ENCODE measurements around the gene TUBAL3. TPM values are rescaled to one million over a fixed set of nuclear protein-coding genes. Genes with fewer than 3 reads are reported as not detected.

TUBAL3 gene
- total RNA-seq, 1 donor, result not detected

DNA sequence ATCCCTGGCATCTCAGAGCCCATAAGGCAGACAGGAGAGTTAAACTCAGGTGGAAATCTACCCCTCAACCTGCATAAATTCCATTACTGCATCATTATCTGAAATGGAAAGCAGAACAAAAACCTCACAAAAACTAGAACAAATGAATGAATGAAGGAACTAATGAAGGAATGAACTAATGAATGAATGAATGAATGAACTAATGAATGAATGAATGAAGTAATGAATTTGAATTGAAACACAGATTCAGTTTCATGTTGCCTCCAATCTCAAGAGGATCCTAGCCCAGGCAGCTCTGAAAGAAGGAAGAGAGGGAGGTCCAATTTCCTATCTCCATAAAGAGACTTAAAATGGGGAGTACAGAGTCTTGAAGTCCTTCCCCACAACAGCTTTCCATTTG, 41.8 kb downstream of the TUBAL3 start:
- DNase-seq (ENCODE audit: low read depth), result no peak
- no peak overlapping the region for H3K4me3 ChIP-seq (ENCODE audit: low read depth, low read length)
- TF ChIP-seq, protein P1, sequence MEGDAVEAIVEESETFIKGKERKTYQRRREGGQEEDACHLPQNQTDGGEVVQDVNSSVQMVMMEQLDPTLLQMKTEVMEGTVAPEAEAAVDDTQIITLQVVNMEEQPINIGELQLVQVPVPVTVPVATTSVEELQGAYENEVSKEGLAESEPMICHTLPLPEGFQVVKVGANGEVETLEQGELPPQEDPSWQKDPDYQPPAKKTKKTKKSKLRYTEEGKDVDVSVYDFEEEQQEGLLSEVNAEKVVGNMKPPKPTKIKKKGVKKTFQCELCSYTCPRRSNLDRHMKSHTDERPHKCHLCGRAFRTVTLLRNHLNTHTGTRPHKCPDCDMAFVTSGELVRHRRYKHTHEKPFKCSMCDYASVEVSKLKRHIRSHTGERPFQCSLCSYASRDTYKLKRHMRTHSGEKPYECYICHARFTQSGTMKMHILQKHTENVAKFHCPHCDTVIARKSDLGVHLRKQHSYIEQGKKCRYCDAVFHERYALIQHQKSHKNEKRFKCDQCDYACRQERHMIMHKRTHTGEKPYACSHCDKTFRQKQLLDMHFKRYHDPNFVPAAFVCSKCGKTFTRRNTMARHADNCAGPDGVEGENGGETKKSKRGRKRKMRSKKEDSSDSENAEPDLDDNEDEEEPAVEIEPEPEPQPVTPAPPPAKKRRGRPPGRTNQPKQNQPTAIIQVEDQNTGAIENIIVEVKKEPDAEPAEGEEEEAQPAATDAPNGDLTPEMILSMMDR (IDR thresholded peaks at IDR 0.05; ENCODE audit: insufficient read depth, low read length), result no peak

DNA sequence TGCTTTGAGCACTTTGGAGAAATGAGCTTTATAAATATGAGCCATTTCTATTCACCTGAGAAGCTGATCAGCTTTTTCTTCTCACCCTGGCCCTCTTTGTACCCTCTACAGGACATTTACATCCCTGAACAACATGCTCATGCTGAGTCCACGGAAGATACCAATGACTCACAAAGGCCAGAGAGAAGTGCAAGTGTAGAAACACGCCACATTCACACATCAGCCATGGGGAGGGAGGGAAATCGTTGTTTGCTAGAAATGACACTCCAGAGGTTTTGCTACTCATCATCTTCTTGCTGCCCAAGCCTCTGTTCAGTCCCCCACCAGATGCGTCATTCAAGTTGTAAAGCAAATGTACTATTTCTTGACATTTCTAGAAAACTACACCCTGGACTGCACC, 42.7 kb downstream of the TUBAL3 start:
- H3K4me3 ChIP-seq (ENCODE audit: low read depth, low read length), result no peak overlapping the region
- no peak for DNase-seq (ENCODE audit: low read depth)
- TF ChIP-seq, protein P1 (IDR thresholded peaks at IDR 0.05; ENCODE audit: insufficient read depth, low read length), result no peak

DNA sequence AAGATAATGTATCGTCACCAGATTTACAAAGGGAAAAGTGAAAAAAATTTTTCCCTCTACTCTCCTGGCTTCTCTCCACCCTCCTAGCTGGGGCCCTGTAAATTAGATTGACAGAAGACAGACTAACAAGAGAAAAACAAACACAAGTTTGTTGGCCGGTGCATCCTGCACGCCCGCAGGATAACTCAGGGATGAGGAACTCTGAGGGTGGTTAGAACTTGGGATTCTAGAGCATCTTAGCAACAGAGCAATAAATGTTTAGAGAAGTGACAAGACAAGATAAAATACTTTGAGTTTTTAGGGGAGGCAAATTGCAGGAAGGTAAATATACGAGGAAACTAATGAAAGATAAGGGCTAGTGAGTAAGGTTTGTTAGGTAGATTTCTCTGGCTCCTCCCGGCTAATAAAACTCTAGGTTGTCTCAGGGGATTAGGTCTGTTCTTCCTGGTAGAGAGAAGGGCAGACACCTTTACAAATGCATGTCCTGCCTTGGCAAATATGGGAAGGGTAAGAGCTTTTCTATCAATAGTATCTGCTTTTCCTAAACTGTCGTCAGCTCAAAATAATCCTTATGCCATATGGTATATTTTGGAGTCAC, 44.2 kb downstream of the TUBAL3 start:
- TF ChIP-seq, protein P1 (IDR thresholded peaks at IDR 0.05; ENCODE audit: insufficient read depth, low read length), result no peak
- H3K4me3 ChIP-seq (ENCODE audit: low read depth, low read length), result no peak overlapping the region
- no peak for DNase-seq (ENCODE audit: low read depth)

DNA sequence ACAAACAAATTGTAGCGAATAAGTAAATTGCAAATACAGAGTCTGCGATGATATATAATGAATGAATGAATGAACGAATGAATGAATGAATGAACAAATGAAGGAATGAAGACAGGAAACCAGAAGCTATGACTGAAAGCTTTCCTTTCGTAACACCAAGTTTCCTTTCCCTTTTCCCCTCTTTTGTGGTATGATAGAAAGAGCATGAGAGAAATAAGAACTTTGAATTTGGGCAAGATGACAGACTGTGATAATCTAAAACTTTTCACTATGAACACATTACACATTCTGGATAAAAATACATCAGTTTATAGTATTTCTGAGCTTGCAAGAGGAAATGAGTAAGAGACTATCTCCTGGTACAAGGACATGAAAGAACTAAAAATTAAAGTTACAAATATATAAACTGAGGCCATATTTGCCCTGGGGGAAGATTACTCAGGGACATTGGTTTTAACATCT, 48.3 kb downstream of the TUBAL3 start:
- no peak for DNase-seq (ENCODE audit: low read depth)
- TF ChIP-seq, protein P1 (IDR thresholded peaks at IDR 0.05; ENCODE audit: insufficient read depth, low read length), result no peak
- no peak overlapping the region for H3K4me3 ChIP-seq (ENCODE audit: low read depth, low read length)

DNA sequence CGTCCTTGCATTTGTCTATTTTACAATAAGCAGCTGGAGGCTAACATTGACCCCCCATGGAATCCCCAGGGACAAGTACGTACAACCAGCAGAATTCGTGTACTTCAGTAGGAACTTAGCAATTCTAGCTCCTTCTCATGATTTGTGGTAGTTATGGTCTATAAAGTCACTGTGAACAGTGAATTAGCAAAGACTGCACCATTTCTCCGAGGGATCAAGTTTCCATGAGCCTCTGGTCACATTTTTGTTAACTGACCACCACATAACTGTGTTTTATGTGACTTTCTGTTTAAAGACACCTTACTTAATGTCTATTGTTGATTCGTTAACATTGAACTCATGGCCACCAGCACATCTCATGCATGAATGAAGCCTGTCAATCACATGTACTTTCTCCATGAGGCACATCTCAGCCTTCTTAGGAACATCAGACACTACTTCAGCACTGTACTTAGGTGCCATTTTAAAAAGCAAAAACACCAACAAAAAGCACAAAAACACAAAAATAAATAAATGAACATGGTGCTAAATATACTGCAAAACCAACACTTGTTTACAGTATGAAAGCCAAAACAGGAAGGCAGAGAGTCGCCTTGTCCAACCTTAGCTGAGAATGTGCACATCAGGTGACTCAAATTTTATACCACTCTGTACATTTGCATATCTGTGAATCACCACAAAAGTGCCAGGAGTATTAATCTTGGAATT, 48.9 kb downstream of the TUBAL3 start:
- TF ChIP-seq, protein P1 (IDR thresholded peaks at IDR 0.05; ENCODE audit: insufficient read depth, low read length), result no peak
- no peak for DNase-seq (ENCODE audit: low read depth)
- no peak overlapping the region for H3K4me3 ChIP-seq (ENCODE audit: low read depth, low read length)

DNA sequence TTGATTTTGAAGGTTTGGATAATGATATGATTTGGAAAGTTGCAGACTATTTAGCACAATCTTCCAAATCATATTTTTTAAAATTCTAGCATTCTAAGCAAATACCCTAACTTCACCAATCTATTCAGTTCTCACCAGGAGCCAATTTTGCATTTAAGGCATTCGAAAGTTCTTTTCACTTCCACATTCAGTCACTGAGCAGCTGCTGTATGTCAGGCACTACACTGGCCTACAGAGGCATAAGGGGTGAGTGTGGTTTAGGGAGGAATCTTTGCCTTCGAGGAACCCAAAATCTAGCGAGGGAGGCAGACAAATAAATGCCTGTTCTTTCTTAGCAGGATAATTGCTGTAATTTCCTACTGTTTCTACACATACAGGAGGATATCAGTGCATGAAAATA, 50.6 kb downstream of the TUBAL3 start:
- TF ChIP-seq, protein P1 (IDR thresholded peaks at IDR 0.05; ENCODE audit: insufficient read depth, low read length), result no peak
- no peak overlapping the region for H3K4me3 ChIP-seq (ENCODE audit: low read depth, low read length)
- no peak for DNase-seq (ENCODE audit: low read depth)

Data from fibroblast of the aortic adventitia (primary cell).